Nephron (organoid): ENCODE data around the gene WDR53.

ENCODE experiments used
- H3K27ac Mint-ChIP-seq, 3 experiments: 2 replicates each; pipeline ENCODE4 v1.8.0; 2020; ENCODE audit warnings: mixed read lengths in 3 of 3, mild to moderate bottlenecking in 2 of 3, moderate library complexity in 1 of 3
- H3K27me3 Mint-ChIP-seq: 2 replicates; pipeline ENCODE4 v1.8.0; 2021; ENCODE audit warnings: low read depth, mild to moderate bottlenecking, moderate library complexity, mixed read lengths
- H3K36me3 Mint-ChIP-seq: 2 replicates; pipeline ENCODE4 v1.8.0; 2020; ENCODE audit warnings: low read depth, mixed read lengths
- H3K4me1 Mint-ChIP-seq: 2 replicates; pipeline ENCODE4 v1.8.0; 2020; ENCODE audit warnings: mixed read lengths
- H3K4me3 Mint-ChIP-seq, 3 experiments: 2 replicates each; pipeline ENCODE4 v1.8.0; 2020; ENCODE audit warnings: mild to moderate bottlenecking in 3 of 3, mixed read lengths in 3 of 3, moderate library complexity in 2 of 3
- H3K9me3 Mint-ChIP-seq: 2 replicates; pipeline ENCODE4 v1.8.0; 2020; ENCODE audit warnings: mixed read lengths
- CTCF ChIP-seq, 3 experiments: fragments of 200-600 bp; sonication (generic); IDR thresholded peaks; one replicate each; pipeline ENCODE4 v1.5.0; 2021; ENCODE audit warnings: antibody characterized with exemption in 3 of 3; ENCODE audit not compliant: unreplicated experiment in 3 of 3

WDR53 gene

DNA sequence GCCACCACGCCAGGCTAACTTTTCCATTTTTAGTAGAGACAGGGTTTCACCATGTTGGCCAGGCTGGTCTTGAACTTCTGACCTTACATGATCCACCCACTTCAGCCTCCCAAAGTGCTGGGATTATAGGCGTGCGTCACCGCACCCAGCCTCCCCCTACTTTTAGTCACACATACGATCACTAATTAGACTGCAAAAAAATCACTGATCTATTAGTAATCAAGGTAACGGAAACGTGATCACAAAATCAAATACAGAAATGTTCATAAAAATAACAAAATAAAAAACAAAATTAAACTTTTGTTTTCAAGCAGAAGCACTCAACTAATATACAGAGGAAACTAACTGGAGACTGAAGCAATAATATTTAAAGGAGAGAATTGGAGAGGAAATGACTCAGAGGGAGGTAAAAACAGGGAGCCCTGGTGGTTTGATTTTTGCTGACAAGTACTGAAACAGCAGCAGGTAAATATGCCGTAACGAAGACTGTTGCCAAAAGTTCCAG is 4.6 kb downstream of the WDR53 start:
- H3K4me1 Mint-ChIP-seq, result peaks cover 12% of the 10 kb centered on the region
- no peak overlapping the region for H3K27ac Mint-ChIP-seq
- no peaks in the 10 kb centered on the region for H3K9me3 Mint-ChIP-seq
- no peak for TF ChIP-seq CTCF (IDR thresholded peaks at IDR 0.05; ENCODE audit: unreplicated experiment in 3 of 3)
- no peaks in the 10 kb centered on the region for H3K27me3 Mint-ChIP-seq
- peak overlapping the region in 2 of 3 experiments; percentile 23 to 49 for H3K4me3 Mint-ChIP-seq
- peaks cover 11% of the 10 kb centered on the region for H3K36me3 Mint-ChIP-seq

GRCh38 chr3:196559826-196560225 is 8.5 kb downstream of the WDR53 start:
- peaks cover 11% of the 10 kb centered on the region for H3K36me3 Mint-ChIP-seq
- H3K27ac Mint-ChIP-seq, result no peak overlapping the region

DNA sequence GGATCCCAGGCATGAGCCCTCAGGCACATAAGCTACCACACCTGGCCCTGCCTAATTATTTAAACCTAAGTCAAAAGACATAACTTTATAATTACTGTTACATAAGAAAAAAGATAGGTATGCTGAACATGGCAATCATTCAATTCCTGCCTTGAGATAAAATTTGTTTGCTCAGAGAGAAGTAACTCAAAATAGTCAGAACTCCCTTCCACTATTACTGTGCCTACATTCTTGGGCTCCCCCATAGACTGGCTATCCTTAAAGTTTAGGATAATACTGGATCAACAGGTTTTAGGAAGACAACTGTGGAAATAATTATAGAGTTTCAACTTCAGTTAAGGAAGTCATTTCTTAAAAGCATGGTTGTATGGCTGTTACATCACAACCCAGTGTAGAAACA is 9.9 kb downstream of the WDR53 start:
- Mint-ChIP-seq H3K27ac (no peak overlapping the region), H3K36me3 (peaks cover 12% of the 10 kb centered on the region), H3K27me3 (no peaks in the 10 kb centered on the region), H3K4me1 (no peaks in the 10 kb centered on the region), H3K9me3 (no peaks in the 10 kb centered on the region), H3K4me3 (no peak overlapping the region)
- TF ChIP-seq CTCF (IDR thresholded peaks at IDR 0.05; ENCODE audit: unreplicated experiment in 3 of 3), result no peak

More at GRCh38 chr3:196559826-196560225, 8.5 kb downstream of the WDR53 start:
- H3K4me1 Mint-ChIP-seq, result no peaks in the 10 kb centered on the region
- H3K4me3 Mint-ChIP-seq, result no peak overlapping the region
- no peak for TF ChIP-seq CTCF (IDR thresholded peaks at IDR 0.05; ENCODE audit: unreplicated experiment in 3 of 3)
- H3K27me3 Mint-ChIP-seq, result no peaks in the 10 kb centered on the region
- H3K9me3 Mint-ChIP-seq, result no peaks in the 10 kb centered on the region

DNA sequence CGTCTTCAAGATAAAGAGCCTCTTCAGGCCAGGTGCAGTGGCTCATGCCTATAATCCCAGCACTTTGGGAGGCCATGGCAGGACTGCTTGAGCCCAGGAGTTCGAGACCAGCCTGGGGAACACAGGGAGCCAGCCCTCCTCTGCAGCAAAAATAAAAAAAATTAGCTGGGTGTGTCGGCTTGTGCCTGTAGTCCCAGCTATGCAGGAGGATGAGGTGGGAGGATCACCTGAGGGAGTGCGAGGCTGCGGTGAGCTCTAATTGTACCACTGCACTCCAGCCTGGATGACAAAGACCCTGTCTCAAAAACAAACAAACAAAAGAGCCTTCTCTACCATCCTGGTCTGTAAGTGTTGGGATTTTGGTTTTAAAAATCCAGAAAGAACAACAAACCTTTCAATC is 11.1 kb downstream of the WDR53 start:
- no peak for TF ChIP-seq CTCF (IDR thresholded peaks at IDR 0.05; ENCODE audit: unreplicated experiment in 3 of 3)
- no peaks in the 10 kb centered on the region for H3K4me1 Mint-ChIP-seq
- H3K36me3 Mint-ChIP-seq, result peaks cover 12% of the 10 kb centered on the region
- no peak overlapping the region for H3K27ac Mint-ChIP-seq
- H3K4me3 Mint-ChIP-seq, result no peak overlapping the region
- no peaks in the 10 kb centered on the region for H3K9me3 Mint-ChIP-seq
- H3K27me3 Mint-ChIP-seq, result no peaks in the 10 kb centered on the region

GRCh38 chr3:196555295-196555694 is 13.1 kb downstream of the WDR53 start:
- no peak for TF ChIP-seq CTCF (IDR thresholded peaks at IDR 0.05; ENCODE audit: unreplicated experiment in 3 of 3)
- Mint-ChIP-seq H3K4me1 (no peaks in the 10 kb centered on the region), H3K9me3 (peaks cover 4% of the 10 kb centered on the region), H3K27ac (no peak overlapping the region), H3K36me3 (peaks cover 8% of the 10 kb centered on the region), H3K4me3 (no peak overlapping the region), H3K27me3 (no peaks in the 10 kb centered on the region)

DNA sequence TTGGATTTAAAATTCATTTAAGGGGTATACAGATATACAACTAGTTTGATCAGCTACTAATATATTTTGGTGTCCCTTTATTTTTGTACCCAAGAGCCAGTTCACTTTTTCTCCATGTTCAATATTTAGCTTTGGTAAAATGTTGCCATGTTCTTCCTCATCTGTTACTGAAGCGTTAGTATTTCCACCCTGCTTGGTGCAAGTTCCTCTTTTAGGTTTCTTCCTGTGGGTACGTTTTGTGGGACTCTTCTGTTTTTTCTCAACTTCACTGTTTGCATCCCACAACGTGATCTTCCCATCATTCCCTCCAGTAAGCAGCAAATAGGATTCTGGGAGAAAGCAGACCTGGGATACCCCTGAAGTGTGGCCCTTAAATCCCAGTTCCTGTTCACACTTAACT is 14.1 kb downstream of the WDR53 start:
- Mint-ChIP-seq H3K4me3 (no peak overlapping the region), H3K27me3 (no peaks in the 10 kb centered on the region), H3K27ac (no peak overlapping the region), H3K9me3 (peaks cover 12% of the 10 kb centered on the region), H3K36me3 (peaks cover 8% of the 10 kb centered on the region), H3K4me1 (no peaks in the 10 kb centered on the region)
- no peak for TF ChIP-seq CTCF (IDR thresholded peaks at IDR 0.05; ENCODE audit: unreplicated experiment in 3 of 3)
